ENCODE measurements around the gene ADA.
A peak's percentile ranks its signal among the peaks of the same experiment; 100 is the strongest.
"Not testable (repeated sequence)": the region's sequence is repeated elsewhere in the genome, so short reads cannot be mapped to it uniquely, and the experiment has no call there.

The ADA gene

DNA sequence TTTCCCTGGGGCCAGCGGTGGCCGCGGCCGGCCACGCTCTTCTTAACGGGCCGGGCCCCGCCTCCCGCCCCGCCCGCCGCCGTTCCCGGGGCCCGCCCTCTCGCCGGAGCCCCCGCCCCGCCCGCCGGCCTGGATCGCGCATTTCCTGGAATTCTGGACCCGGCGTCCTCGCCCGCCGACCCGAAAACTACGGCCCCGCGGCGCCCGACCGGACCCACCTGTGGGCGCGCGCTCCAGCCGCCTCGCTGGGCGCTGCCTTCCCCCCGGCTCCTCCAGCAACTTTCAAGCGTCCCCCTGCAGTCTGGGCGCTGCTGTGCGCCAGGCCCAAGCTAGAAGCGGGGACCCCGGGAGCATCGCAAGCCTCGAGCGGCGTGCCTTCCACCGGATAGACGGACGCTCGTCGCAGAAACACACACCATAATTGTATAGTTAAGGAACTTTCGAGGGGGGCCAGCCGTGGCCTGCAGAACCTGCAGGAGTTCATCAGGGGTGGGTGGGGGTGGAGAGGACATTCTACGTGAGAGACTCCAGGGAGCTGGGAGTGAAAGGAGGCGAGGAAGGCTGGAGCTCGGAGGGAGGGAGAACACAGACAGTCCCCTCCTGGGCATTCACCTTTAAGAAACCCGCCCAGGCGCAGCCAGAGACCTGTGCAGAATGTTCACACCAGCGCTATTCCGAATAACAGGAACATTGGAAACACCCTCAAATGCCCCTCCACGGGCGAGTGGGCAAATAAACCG lies at the start of gene ADA:
Gene ADA, minus strand, starts transcription at position 16 of the 740 bp plus-strand sequence. CDS start 92 bp downstream, outside the sequence.
- DNase-seq, result no peak

DNA sequence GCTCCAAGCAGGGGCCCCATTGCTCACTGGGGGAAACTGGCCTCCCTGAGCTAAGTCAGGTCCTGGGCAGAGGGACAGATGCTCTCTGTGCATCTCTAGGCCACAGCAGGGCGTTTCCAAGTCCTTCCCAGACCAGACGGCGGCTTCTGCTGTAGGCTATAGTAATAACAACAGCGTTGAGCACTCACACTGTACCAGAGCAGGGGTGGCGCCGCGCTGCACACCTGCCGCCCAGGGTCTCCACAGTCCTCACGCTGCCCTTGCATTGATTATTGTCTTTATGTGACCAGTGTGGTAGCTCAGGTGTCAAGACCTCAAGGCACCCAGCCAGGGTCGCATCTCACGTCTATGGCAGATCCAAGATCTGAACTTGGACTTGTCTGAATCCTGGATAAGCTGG lies 48.8 kb upstream of the ADA start:
- DNase-seq, result no peak

DNA sequence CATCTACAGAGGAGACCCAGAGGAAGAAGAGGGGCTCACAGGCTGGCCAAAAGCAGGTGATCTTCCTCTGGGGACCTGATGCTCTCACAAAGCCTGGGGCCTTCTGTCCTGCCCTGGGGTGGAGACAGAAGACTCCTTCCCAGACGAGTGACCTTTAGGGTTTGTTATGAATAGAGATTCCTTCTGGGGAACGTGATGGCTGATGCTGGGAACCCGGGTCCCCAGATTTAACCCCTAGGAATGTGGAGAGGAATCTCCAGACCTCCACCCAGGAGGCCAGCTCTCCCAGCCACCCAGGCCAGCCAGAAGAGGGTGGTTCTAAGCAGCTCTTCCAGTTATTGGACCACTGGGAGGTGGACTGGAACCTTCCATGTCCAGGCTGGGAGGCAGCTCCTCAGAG lies 46.9 kb upstream of the ADA start:
- DNase-seq, result no peak

DNA sequence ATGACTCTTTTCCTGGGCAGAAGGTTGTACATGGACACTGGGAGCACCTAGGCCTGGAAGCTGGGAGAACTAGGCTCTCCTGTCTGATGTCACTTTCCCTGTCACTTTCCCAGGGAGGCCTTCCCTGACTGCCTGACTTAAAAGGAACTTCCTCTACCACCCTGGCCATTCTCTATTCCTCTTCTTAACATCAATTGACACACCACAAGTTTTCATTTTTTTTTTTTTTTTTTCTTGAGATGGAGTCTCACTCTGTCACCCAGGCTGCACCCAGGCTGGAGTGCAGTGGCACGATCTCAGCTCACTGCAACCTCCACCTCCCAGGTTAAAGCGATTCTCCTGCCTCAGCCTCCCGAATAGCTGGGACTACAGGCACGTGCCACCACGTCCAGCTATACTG lies 45.5 kb upstream of the ADA start:
- DNase-seq, result not testable (repeated sequence)

DNA sequence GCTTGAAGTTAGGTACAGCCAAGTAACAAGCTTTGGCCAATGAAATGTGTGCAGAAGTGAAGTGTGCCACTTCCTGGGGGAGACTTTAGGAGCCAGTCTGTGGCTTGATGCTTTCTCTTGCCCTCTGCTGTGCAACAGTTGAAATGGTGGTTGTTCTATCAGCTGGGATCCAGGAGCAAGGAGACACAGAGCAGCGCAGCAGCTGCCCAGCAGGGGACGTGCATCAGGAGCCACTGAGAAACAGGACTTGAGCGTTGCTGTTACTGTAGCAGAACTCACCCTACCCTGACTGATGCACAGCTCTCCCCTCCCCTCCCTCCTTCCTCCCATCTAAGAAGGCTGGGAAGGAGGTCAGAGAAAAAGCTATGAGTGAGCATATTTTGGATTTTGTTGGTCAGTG lies 44.8 kb upstream of the ADA start:
- no peak for DNase-seq

DNA sequence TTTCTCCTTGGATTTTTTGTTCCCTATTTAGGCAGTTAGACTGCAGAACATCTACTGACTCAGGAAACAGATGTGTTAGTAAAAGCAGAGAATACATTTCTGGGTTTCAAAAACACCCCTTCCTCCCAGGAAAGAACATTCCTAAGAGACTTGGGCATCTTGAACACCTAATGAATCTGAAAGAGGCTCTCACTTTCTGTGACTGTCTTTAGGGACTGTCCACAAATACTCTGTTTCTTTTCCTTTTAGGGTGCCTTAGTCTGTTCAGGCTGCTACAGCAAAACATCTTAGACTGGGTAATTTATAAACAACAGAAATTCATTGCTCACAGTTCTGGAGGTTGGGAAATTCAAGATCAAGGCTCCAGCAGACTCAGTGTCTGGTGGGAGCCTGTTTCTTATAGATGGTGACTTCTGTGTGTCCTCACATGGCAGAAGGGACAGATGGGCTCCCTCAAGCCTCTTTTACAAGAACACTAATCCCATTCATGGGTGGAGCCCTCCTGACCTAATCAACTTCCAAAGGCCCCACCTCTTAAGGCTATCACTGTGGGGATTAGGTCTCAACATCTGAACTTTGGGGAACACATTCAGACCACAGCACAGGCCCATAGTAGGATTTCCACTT lies 44.3 kb upstream of the ADA start:
- DNase-seq, result no peak

DNA sequence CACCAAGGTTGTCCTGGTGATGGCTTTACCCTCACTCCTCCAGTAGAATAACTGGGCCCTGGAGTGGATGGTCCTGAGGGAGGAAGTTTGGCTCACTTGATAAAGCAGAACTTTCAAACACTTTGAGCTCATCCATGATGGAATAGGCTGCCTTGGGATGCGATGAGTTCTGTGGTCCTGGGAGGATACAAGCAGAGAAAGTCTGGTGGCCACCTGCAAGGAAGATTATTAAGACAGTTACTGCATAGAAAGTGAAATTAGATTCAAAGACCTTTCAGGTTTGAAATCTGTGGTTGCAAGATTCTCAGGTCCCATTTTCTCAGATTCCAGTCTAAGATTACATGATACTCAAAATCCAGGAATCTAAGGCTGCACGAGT lies 43.8 kb upstream of the ADA start:
- DNase-seq, result no peak

DNA sequence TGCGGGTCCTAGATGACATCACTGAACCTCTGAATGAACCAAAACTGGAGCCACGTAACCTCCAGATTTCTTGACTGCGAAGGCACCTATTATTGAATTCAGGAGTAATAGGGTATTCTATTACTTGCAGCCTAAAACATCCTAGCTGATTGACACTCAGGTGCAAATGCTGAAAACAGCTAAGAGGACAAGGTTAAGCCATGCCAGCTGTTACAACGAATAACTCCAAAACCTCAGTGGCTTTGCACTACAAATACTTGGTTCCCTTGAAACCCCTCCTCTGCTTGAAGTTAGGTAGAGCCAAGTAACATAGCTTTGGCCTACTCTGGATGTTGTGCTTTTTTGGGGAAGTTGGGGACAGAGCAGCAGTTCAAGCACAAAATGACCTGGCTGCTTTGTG lies 42.7 kb upstream of the ADA start:
- DNase-seq, result no peak

DNA sequence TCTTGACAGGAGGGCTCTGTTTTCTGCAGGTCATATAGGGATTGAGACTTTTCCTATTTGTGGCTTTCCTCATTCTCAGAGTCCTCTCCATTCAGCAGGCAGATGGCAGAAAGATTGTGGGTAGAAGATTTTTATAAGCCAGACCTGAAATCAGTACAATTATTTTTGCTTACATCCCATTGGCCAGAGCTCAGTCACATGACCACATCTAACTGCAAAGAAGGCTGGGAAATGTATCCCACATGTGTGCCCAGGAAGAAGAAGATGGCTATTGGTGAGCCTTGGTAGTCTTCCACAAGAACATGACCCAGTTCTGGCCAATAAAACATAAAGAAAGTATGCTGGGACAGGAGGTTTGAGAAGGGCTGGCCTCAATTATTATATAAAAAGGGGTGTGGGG lies 42.1 kb upstream of the ADA start:
- no peak for DNase-seq

DNA sequence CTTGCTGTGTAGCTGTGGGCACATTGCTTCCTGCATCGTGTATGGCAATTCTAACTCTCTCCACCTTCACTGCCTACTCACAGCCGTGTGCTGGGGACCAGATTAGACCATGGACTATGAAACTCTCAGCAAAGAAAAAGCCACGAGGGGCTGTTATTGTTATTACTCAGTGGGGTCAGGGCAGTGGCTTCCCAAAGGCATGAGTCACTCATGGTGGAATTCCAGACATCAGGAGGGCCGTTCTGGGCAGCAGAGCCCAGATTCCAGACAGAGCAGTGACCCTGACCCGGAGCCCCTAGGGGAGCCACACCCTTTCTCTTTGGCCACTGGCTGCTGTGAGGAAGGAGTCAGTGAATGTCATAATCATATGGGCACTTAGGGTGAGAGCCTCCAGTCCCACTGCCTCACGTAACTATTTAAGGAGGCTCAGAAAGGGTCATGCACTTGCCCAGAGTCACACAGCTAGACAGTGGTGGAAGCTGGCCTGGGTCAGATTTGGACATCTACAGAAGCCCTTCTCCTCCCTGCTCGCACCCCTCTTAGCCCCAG lies 41.5 kb upstream of the ADA start:
- DNase-seq, result no peak

DNA sequence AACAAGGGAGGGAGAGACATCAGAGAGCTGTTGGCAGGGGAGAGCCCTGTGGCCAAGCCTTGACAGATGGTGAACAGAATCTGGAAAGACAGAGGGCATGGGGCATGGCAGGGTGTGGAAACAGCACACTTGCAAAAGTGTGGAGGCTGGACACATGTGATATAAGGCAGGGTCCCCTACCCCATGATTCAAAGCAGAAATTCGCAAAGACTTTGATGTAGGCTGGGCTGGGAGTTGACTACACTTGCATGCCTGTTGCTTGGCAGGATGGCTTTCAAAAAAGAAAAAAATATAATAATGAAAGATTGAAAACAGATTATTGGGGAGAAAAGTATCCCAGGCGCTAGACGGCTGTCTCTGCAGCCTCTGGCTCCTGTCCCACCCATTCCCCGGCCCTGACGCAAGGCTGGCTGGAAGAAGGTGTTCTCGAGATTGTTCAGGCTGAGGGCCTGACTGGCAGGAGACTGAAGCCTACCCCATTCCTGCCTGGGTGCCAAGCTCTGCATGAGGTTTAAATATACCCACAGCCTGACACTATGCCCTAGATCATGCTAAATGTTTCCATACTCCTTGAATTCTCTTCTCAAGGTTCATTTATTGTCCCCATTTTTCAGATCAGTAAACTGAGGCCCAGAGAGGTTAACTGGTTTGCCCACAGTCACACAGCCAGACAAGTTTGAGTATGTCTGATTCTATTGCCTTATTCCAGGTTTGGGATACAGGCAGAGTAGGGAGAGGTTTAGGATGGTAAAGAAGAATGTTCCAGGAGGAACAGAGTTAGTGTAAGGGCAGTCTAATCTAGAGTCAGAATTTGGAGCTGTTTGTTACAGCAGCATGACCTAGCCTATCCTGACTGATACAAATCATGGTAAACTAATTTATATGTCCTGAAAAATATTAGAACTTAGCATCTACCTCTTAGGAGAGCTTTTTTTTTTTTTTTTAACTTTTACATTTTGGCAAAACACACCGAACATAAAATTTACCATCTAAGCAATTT lies 40.2 kb upstream of the ADA start:
- no peak for DNase-seq

DNA sequence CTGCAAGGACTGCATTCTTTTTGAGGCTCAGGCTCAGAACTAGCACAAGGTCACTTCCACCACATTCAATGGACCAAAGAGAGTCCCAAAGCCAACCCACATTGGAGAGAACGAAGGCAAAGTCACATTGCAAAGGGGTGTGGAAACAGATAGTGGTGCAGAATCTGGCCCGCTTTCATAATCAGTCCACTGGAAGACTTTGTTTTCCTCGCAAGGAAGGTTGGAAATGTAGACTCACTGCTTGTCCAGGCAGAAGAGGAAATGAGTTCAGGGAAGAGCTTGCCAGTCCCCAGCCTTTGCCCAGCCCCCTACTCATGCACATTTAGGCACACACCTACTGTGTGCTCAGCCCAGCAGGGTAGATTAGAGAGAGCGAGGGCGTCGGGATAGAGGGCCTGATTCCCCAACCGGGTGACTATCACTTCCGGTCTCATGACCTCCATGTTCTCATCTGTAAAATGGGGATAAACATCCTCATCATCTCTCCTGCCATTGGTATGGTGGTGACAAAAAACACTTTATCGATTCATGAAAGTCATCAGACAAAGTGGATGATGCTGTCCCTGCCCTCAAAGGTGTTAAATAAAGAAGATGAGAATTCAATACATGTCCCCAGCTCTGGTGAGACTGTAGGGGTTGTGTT lies 39.4 kb upstream of the ADA start:
- DNase-seq, result no peak

DNA sequence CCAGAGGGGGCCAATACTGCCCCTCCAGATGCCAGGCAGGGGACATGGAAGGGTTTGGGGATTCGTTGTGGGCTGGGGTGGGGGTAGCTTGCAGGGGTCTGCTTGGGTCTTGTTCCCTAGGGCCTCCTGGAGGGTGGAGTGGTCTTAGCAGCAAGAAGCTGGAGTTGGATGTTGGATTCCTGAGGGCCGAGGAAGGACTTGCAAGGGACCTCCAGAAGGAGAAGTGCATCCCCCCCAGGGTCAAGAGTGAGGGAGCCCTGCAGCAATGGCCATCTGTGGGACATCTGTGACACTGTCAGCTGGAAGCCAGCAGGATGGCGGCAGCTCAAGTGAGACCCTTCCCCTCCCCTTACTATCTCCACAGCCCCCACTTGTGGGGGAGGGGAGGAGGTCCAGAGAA lies 38.3 kb upstream of the ADA start:
- no peak for DNase-seq

DNA sequence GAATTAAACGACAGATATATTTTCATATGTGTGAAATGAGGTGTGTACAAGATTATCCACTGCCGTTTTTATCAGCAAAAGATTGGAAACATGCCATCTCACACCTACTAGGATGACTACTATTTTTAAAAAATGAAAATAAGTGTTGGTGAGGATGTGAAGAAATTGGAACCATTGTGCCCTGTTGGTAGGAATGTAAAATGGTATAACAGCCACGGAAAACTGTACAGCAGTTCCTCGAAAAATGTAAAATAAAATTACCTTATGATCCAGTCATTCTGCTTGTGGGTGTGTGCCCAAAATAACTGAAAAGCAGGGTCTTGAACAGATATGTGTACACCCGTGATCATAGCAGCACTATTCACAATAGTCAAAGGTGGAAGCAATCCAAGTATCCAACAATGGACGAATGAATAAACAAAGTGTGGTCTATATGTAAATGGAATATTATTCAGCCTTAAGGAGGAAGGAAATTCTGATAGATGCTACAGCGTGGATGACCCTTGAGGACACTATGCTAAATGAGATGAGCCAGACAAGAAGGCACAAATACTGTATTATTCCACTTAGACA lies 36.6 kb upstream of the ADA start:
- no peak for DNase-seq

DNA sequence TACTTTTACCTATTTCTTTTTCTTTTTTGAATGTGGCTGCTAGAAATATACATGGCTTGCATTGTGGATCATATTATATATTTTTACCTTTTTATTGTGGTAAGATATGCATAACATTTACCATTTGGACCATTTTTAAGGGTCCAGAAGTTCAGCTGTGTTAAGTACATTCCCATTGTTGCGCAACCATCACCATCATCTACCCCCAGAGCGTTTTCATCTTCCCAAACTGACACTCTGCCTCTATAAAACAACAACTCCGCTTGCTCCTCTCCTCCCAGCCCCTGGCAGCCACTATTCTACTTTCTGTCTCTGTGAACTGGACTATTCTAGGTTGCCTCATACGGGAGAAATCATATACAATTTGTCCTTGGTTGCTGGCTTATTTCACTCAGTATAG lies 35.4 kb upstream of the ADA start:
- DNase-seq, result no peak

DNA sequence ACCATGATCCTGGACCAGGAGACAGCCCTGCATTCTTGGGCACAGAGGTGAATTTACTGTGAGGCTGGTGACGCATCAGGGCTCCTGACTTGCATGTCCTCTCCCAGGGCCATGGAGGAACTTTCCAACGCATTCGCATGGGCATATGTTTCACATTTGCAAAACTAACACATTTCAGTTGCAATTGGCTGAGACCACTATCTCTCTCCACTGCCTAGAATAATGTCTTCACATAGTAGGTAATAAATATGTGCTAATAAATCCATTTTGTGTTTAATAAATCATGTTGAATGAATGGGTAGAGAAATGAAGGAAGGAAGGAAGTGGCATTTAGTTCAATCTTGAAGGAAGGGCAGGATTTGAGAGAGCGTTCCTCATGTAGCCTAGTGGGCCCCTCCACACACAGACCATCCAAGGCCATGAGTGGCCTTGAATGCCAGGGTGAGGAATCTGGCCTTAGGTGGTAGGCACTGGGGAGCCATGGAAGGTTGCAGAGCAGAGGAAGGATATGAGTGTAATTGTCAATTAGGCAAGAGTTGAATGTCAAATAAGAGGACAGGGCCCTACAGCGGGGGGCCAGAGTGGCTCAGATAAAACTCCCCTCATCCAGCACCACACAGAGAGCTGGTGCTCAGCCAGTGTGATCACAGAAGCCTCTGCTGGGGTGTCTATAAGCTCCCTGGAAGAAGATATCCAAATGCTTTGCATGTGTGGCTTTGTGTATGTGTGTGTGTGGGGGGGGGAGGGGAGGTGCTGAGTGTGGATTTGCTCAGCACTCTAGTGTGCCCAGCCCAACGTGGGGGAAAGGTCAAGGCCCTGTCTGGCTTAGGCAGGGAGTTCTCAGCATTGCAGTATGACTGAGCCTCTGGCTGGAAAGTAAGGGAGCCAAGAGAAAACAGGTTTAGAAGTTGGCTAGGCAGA lies 32.8 kb upstream of the ADA start:
- DNase-seq, result no peak

DNA sequence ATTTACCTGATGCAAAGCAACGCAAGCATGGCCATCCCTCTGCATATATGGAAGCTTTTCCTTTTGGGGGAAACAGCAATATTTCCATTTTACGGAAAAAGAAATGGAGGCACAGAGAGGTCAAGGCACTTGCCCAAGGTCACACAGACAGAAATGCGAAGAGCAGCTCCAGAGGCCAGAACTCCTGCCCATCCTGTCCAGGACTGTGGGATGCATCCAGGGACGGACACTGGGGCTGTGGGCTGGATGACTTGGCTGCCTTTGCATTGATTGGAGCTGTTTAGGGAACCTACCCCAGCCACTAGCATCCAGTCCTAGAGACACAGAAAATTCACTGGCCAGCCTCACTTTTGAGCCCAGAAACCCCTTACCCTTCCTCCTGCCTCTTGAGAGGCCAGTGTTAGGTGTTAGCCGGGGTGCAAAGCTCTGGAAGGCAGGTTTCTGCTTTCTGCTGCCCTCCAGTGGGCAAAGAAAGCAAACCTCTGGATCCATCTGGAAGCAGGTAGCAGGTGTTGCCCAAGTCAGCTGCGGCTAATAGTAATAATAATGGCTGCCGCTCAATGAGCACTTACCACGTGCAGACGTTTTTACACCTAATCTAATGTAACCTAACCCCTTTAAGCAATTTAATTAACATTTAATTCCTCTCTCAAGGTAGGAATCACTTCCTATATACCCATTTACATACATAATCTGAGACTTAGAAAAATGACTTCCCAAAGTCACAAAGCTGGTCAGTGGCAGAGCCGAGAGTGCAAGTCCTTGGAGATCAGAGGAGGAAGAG lies 32.0 kb upstream of the ADA start:
- DNase-seq, result peak; percentile 40

DNA sequence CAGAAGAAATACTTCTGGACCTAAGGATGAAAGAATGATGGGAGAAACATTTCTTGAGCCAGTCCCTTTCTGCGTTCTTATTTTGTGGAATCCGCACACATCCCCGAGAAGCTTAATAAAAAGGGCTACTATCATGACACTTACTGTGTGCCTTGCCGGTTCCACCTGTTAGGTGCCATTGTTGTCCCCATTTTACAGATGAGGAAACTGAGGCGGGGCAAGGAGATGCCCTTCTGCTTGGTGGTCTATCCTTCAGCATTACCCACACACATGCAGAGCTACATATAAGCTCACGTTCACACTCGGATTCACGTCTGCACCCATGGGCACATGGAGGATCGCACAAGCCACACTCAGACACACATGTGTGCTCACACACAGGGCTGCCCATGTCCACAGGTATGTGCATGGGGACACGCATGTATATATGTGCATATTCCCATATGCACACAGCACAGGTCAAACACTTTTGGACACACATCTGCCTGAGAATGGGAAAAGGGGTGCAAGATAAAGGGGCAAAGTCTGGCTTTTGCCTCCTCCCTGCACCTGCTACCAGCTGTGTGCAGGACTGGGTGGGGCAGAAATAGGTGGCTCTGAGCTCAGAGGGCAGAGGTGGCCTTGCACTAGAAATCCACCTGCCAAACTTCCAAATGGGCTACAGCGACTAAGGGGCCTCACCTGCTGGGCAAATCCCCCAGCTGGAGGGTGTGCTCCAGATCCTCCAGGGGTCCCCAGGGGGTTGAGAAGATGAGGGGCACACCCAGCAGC lies 30.5 kb upstream of the ADA start:
- DNase-seq, result no peak

DNA sequence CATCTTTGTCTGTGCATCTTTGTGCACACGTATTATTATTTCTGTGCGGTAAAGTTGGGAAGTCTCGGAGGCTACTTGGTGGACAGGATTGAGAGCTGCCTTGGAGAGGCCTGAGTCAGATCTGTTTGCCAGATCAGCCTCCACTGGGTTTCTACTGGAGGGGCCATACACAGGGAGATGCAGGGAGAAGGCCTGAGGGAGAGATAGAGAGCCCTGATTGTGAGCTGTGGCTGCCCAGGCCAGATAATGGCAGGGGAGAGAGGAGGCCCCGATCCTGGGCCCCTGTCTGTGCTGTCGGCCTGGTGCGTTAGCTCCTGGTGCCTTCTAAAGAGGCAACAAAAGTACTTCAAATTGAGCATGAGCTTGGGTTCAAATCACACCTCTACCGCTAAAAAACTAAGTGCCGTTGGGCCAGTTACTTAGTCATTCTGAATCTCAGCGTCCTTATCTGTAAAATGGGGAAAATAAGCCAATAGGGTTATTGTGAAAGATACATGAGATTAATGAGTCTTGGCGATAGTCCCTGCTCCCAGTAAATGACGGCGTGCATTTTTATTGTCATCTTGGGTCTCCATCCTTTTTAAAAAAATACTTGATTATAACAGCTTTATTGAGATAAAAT lies 27.6 kb upstream of the ADA start:
- DNase-seq, result no peak
